ENCODE data around the gene MS4A6E. TPM values are rescaled to one million over a fixed set of nuclear protein-coding genes. Genes with fewer than 3 reads are reported as not detected.

Gene MS4A6E
- total RNA-seq, 1 donor from 2014 or later, result not detected

- TF ChIP-seq CTCF (conservative IDR thresholded peaks at IDR 0.05), result no peak
- Mint-ChIP-seq H3K9me3 (no peaks in the 10 kb centered on the region), H3K36me3 (no peaks in the 10 kb centered on the region), H3K4me1 (ENCODE audit: unreplicated experiment) (no peaks in the 10 kb centered on the region), H3K27ac (peak overlapping the region; percentile 54), H3K4me3 (no peak overlapping the region), H3K27me3 (no peaks in the 10 kb centered on the region)
- DNase-seq (ENCODE audit: extremely low spot score, unreplicated experiment), result no peak
Measured at GRCh38 chr11:60370252-60370810, 43.3 kb downstream of the MS4A6E start.

GRCh38 chr11:60370811-60371298 is 43.8 kb downstream of the MS4A6E start:
- TF ChIP-seq CTCF (conservative IDR thresholded peaks at IDR 0.05), result no peak
- Mint-ChIP-seq H3K36me3 (no peaks in the 10 kb centered on the region), H3K4me1 (ENCODE audit: unreplicated experiment) (no peaks in the 10 kb centered on the region), H3K27me3 (no peaks in the 10 kb centered on the region), H3K4me3 (no peak overlapping the region), H3K9me3 (no peaks in the 10 kb centered on the region), H3K27ac (peak overlapping the region; percentile 54)
- DNase-seq (ENCODE audit: extremely low spot score, unreplicated experiment), result no peak

- Mint-ChIP-seq H3K9me3 (no peaks in the 10 kb centered on the region), H3K36me3 (no peaks in the 10 kb centered on the region), H3K27ac (no peak overlapping the region), H3K27me3 (no peaks in the 10 kb centered on the region), H3K4me3 (no peak overlapping the region), H3K4me1 (ENCODE audit: unreplicated experiment) (no peaks in the 10 kb centered on the region)
- no peak for DNase-seq (ENCODE audit: extremely low spot score, unreplicated experiment)
- TF ChIP-seq CTCF (conservative IDR thresholded peaks at IDR 0.05), result no peak
Measured at GRCh38 chr11:60371386-60371785, 44.3 kb downstream of the MS4A6E start.

GRCh38 chr11:60371854-60372253 is 44.8 kb downstream of the MS4A6E start:
- no peak for TF ChIP-seq CTCF (conservative IDR thresholded peaks at IDR 0.05)
- H3K27me3 Mint-ChIP-seq, result no peaks in the 10 kb centered on the region
- H3K9me3 Mint-ChIP-seq, result no peaks in the 10 kb centered on the region
- no peak overlapping the region for H3K4me3 Mint-ChIP-seq
- DNase-seq (ENCODE audit: extremely low spot score, unreplicated experiment), result no peak
- H3K36me3 Mint-ChIP-seq, result no peaks in the 10 kb centered on the region
- H3K27ac Mint-ChIP-seq, result no peak overlapping the region
- H3K4me1 Mint-ChIP-seq (ENCODE audit: unreplicated experiment), result no peaks in the 10 kb centered on the region

GRCh38 chr11:60372767-60373166 is 45.7 kb downstream of the MS4A6E start:
- Mint-ChIP-seq H3K4me3 (no peak overlapping the region), H3K27me3 (no peaks in the 10 kb centered on the region), H3K36me3 (no peaks in the 10 kb centered on the region), H3K4me1 (ENCODE audit: unreplicated experiment) (no peaks in the 10 kb centered on the region), H3K9me3 (no peaks in the 10 kb centered on the region), H3K27ac (no peak overlapping the region)
- no peak for TF ChIP-seq CTCF (conservative IDR thresholded peaks at IDR 0.05)
- DNase-seq (ENCODE audit: extremely low spot score, unreplicated experiment), result no peak

GRCh38 chr11:60375316-60375715 is 48.3 kb downstream of the MS4A6E start:
- no peaks in the 10 kb centered on the region for H3K27me3 Mint-ChIP-seq
- no peak overlapping the region for H3K4me3 Mint-ChIP-seq
- no peak overlapping the region for H3K27ac Mint-ChIP-seq
- no peaks in the 10 kb centered on the region for H3K4me1 Mint-ChIP-seq (ENCODE audit: unreplicated experiment)
- no peaks in the 10 kb centered on the region for H3K9me3 Mint-ChIP-seq
- TF ChIP-seq CTCF (conservative IDR thresholded peaks at IDR 0.05), result no peak
- no peaks in the 10 kb centered on the region for H3K36me3 Mint-ChIP-seq
- no peak for DNase-seq (ENCODE audit: extremely low spot score, unreplicated experiment)
